GM19463 (cell line): ENCODE results near the gene SAMD8.
"Not testable (repeated sequence)": the region's sequence is repeated elsewhere in the genome, so short reads cannot be mapped to it uniquely, and the experiment has no call there.

Source experiments
- ATAC-seq: cut with Tn5 transposase; IDR thresholded peaks from one replicate; pipeline ENCODE4 v1.9.1; 2021; ENCODE audit warnings: mild to moderate bottlenecking, moderate library complexity; ENCODE audit not compliant: unreplicated experiment

Gene SAMD8

DNA sequence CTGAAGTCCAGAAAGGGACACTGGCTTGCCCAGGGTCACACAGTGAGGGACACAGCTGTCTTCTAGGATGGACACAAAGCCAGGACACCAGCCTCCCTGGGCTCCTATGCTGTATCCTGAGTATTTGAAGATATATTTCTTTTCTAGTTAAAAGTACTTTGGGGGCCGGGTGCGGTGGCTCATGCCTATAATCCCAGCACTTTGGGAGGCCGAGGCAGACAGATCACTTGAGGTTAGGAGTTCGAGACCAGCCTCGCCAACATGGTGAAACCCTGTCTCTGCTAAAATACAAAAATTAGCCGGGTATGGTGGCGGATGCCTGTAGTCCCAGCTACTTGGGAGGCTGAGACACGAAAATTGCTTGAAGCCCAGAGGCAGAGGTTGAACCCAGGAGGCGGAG lies 4.6 kb upstream of the SAMD8 start:
- ATAC-seq: not testable (repeated sequence)

DNA sequence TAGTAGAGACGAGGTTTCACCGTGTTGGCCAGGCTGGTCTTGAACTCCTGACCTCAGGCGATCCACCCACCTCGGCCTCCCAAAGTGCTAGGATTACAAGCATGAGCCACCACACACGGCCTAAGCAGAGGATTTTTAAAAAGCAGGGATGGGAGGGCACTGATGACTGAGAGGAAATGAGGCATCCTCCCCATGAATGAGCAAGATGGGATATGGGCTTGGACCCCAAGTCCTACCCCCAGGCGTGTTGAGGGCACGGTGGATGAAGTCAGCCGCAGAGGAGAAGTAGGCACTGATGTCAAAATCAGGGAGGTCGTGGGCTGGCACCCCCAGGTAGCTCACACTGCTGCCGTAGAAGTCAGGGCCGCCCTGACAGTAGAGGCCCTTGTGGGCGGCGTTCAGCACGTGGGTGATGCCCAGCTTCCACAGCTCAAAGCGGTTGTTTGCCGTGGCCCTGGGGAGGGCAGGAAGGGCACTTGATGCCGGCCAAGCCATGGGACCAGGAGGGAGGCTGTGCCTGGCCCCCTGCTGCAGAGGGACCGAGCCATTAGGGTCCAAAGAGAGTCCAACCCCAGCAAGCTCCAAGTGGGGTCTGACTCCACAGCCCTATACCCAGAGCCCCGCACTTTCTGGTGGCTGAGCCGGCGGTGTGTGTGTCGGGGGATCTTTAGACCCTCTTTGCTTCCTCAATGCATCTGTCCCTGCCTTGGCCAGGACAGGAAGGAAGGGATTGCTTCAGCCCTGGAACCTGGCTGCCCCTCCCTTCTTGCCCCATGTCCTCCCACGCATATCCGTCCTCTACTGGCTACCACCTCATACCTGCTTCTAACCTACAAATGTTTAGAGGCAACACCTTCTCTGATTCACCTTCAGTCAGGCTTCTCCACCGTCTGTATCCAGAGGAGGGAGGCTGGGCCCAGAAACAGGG lies 3.4 kb upstream of the SAMD8 start:
- ATAC-seq: no peak

DNA sequence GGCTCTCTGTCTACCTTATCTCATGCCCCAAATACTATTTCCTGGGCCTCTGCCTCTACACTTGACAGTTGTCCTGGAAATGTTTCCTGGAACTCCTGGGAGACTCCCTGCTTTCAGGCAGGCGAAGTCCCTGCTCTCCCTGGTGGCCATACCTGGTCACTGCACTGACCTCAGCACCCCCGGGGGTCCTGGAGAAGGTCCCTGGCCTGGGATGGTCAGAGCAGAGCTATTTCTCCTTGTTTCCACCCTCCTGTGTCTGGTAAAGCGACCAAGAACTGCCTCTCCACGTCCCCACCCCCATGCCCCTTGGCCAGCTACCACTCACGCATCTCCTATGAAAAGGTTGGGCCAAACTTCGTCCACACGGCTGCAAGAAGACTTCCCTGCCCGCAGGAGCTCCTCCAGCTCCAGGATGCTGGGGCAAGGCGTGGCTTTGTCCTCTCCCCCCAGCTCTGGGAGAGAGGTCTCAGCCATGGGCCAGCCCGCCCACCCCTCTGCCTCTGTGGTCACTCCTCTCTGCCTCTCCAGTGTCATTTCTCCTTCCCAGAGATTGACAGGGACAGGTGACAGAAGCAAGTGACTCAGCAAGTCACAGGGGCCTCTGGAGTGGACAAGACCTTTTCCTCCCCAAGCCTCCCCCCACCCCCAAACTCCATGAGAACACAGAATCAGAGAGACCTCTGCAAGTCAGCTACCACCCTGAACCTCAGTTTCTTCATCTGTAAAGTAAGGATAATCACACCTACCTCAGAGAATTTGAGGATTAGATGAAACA lies 2.6 kb upstream of the SAMD8 start:
- no peak for ATAC-seq

DNA sequence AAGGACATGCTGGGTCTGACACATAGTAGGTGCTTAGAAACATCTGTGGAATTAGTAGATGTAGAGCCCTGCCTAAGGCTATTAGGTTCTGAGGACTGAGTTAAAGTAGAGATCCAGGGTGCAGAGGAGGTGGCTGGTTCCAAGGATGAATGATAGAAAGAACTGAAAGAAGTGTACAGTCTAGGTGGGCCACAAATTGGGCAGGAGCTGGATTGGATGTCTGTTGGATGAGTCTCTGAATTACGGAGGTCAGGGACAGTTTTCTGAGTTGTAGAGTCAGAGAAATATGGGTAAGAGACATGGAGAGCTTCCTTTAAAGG lies 2.0 kb upstream of the SAMD8 start:
- ATAC-seq: no peak

DNA sequence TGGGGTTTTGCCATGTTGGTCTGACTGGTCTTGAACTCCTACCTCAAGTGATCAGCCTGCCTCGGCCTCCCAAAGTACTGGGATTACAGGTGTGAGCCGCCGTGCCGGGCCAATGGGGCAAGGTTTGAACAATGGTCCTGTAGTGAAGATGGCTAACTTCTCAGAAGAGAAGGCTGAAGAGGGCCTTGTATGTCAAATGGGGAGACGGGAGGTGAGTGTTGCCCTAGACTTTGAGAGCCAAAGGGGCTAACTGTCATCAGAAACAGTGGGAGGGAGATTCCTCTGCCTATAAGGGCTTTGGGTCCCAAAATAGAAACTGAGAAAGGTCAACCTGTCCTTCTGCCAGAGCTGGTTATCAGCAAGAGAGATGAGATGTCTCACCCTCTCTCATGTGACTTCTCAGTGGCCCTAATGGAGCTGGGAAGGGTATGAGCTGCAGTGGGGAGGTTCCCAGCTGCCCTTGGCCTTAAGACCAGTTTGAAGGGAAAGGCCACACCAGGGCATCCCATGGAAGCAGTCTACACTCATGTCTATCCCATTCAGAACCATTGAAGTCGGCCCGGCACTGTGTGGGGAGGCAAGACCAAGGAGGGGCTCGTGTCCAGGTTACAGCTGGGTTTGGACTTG lies 1.3 kb upstream of the SAMD8 start:
- ATAC-seq: no peak

DNA sequence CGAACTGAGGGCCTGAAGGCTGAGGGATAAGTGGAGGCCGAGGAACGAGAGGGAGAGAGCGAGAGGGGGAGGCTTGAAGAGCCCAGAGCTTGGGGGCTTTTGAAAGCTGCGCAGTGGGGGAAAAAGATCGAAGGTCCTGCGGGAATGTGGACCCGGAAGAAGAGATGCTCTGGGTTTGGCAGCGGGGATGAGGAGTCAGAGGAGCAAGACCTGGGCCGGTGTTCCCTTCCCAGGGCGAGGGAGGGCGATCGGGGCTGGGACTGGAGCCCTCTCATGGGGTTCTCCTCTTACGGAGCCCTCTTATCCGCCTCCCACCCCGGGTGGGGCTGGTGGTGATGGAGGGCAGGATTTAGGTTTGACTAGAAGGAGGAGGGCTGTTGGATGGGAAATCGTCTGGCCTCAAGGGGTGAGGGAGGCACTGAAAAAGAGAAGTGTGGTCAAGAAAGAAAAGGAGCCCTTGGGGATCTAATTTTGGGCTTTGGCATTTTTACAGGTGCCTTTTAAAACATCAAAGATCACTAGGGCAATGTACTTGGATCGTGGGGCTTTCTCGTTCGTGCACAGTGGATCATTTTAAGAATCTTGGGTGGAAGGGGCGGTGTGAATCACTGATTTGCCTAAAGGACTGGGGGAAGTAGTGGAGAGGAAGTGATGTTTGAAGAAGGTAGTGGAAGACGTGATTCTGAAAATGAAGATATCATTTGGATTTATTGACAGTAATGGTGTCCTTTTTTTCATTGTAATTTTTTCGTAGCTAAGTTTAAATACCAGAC lies 637 bp downstream of the SAMD8 start:
- peak; percentile 19 for ATAC-seq

DNA sequence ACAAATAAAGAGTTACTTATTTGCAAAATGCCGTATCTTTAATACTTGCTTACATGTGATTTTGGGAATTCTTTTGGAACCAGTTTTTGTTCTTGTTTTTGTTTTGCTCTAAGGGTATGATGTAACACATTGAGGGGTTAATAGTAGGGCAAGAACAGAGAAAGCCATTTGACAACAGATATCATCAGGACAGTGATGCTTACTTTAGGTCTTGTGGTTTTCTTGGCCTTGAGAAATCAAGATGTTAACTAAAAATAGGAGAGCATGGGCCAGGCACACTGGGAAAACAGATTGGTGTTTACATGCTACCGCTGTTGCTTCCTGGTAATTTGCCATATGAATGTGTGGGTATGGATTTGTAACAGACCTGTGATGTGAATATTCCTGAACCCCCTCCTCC lies 3.7 kb downstream of the SAMD8 start:
- ATAC-seq: no peak

DNA sequence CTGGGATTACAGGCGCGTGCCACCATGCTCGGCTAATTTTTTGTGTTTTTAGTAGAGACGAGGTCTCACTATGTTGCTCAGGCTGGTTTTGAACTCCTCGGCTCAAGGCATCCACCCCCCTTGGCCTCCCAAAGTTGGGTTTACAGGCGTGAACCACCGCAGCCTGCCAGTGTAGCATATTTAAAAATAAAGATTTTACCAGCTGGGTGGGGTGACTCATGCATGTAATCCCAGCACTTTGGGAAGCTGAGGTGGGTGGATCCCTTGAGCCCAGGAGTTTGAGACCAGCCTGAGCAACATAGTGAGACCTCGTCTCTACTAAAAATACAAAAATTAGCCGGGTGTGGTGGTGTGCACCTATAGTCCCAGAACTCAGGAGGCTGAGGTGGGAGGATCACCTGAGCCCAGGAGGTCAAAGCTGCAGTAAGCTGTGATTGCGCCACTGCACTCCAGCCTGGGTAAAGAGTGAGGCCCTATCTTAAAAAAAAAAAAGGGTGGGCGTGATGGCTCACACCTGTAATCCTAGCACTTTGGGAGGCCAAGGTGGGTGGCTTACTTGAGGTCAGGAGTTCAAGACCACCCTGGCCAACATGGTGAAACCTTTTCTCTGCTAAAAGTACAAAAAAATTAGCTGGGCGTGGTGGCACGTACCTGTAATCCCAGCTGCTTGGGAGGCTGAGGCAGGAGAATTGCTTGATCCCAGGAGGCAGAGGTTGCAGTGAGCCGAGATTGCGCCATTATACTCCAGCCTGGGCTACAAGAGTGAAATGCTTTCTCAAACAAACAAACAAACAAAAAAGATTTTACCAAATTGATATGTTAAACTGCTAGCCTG lies 5.7 kb downstream of the SAMD8 start:
- ATAC-seq: not testable (repeated sequence)

DNA sequence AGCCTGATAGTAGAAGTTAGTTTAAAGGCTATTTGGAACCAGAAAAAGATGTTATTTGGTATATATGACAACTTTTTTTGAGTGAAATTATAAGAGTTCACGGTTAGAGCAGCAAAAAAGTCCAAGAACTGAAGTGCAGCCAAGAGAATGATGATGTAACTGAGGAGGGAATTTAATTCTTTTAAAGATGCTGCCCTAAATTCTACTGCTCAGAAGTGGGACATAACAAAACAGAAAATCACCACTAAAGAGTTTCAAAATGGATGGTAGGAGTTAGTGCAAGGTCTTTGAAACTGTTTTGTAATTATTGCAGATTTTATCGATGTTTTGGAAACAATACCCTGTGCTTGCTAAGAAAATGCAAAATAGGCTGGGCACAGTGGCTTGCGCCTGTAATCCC lies 6.5 kb downstream of the SAMD8 start:
- no peak for ATAC-seq

DNA sequence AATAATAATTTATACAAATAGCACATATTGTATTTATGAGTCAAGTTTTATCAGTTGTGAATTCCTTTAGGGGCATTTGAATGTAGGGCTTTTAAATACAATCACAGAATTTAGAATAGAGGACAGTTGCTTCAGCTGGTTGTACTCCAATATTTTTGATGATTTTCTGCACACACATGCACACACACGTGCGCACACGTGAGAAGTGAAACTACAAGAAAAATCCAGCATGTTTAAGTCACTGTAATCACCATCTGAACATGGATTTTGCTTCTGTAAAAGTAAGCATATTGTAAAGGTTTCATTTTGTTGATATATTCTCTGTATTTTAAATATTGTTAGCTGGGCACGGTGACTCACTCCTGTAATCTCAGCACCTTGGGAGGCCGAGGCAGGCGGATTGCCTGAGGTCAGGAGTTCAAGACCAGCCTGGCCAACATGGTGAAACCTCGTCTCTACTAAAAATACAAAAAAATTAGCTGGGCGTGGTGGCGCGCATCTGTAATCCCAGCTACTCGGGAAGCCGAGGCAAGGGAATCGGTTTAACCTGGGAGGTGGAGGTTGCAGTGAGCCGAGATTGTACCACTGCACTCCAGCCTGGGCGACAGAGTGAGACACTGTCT lies 8.1 kb downstream of the SAMD8 start:
- ATAC-seq: not testable (repeated sequence)

DNA sequence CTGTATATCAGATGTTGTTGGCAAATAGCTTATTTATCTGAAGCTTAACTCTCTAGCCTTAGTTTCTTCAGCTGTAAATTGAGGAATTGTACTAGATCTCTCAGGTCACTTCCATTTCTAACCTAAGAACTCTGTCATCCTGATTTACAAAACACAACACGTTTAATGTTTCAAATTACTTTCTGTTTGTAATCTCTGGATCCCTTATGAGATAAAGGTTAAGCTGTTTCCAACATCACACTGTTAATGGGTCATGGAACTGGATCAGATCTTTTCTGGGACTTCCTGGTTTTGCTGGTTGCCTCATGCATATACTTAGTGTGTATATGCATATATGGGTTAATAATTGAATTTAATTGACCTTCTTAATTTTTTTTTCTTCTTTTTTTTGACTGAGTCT lies 9.9 kb downstream of the SAMD8 start:
- ATAC-seq: no peak

DNA sequence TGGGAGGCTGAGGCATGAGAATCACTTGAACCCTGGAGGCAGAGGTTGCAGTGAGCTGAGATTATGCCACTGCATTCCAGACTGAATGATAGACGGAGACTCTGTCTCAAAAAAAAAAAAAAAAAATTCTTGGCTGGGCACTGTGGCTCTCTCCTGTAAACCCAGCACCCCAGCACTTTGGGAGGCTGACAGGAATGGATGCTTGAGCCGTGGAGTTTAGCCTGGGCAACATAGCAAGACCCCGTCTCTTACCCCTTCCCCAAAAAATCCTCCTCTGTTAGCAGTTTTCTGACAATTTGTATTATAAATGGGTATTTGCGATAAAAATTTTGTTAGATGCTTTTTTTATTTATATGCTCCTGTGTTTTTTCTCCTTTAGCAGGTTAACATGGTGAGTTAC lies 11.0 kb downstream of the SAMD8 start:
- ATAC-seq: no peak

DNA sequence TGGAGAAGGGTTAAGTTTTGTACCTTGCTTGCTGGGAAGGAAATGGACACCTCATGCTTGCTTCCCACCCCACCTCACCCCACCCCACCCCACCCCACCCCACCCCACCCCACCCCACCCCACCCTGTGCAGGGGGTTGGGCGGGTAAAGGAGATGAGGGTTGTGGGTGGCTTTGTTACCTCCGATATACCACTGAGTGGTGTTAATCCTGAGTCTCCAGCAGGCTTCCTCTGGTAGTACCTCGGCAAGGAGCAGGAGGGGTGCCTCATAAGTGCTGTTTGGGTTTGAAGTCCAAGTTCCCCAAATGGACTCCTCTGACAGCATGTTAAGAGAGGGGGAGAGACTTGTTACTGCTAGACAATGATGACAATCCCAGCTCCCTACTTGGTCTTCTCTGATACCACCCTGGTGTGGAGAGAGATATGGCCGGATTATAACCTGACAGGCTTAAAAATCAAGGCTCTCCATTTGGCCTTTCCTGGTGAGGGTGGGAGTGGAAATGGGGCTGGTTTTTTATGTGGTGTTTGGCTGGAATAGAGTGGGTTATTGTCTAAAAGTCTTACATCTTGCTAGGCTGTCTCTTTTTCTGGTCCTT lies 11.7 kb downstream of the SAMD8 start:
- ATAC-seq: no peak

DNA sequence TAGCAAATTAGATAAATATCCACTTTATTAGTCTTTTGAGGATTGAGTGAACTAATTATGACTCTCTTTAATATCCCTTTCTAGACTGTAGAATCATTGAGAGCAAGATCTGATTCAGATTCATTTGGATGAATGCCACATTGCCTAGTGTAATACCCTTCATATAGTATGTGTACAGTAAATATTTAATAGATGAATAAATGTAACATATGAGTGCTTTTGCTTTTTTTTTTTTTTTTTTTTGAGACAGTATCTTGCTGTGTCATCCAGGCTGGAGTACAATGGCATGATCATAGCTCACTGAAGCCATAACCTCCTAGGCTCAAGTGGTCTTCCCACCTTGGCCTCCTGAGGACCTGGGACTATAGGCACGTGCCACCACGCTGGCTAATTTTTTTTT lies 14.8 kb downstream of the SAMD8 start:
- ATAC-seq: no peak

DNA sequence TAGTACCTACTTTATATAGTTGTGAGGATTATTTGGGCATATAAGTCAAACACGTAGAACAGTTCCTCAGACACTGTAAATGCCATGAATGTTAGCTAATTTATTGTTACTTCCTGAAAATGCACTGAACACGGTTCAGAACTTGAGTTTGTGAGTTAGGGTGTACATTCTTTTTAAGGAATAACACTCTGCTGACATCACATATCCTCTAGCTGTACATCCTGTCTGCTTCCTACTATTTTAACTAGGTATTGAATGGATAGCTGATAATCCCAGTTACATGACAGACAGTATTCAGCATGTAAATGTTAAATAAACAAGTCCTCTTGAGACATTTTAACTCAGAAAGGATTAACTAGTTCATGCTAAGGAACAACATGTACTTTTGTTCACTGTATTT lies 16.0 kb downstream of the SAMD8 start:
- no peak for ATAC-seq

DNA sequence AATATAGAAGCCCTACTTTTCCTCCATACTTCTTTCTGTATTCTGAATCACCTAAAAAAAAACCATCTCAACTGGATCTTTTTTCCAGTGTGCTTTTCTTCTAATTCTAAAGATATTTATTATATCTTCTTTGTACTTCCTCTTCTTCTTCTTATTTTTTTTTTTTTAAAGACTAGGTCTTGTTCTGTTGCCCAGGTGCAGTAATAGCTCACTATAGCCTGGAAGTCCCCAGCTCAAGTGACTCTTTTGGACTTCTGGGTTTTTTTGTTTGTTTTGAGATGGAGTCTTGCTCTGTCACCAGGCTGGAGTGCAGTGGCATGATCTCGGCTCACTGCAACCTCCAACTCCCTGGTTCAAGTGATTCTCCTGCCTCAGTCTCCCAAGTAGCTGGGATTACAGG lies 17.5 kb downstream of the SAMD8 start:
- ATAC-seq: not testable (repeated sequence)

DNA sequence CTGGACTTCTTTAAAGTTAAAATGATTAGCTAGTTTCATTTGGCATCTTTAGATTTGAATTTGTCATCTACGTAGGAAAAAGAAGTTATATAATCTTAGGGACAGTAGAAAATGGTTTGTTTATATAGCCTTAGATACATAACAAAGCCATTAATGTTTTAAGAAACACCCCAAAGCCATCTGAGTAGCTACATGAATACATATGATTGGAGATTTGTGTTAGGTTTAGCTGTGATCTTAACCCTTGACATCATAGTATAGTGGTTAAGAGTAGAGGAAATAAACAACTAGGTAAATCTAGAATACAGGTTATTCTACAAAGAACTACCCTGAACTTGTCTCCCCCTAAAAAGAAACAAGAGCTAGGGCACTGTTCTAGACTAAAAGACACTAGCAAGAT lies 18.1 kb downstream of the SAMD8 start:
- ATAC-seq: no peak

DNA sequence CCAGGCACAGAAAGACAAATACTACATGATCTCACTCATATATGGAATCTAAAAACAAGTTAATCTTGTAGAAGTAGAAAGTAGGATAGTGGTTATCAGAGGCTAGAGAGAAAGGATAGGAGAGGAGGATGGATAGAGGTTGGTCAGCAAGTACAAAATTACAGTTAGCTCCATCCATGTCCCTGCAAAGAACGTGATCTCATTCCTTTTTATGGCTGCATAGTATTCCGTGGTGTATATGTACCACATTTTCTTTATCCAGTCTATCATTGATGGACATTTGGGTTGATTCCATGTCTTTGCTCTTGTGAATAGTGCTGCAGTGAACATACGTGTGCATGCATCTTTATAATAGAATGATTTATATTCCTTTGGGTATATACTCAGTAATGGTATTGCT lies 22.2 kb downstream of the SAMD8 start:
- ATAC-seq: not testable (repeated sequence)

DNA sequence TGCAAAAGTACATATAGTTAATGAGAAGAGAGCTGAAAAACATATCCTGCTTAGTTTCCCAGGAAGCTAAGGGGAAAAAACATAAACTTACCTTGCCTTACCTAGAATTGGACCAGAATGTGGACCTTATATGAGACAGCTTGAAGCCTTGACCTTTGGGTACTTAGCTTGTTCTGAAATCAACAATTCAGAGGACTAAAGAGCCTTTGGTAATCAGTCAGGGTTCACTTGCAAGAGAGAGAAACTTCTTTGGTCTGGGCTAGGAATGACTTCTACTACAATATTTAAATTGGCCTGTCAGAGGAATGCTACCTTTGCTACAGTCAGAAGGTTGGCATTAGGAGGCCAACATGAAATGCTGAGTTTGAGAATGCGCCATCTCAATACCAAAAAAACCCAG lies 24.9 kb downstream of the SAMD8 start:
- ATAC-seq: no peak
